ENCODE measurements around the gene SHISA3. TPM values are rescaled to one million over a fixed set of nuclear protein-coding genes. Genes with fewer than 3 reads are reported as not detected.

Gene SHISA3
- total and polyA plus RNA-seq, 2 donors (not counting 1 experiment from before 2014, with no cell fraction given): 0.23 to 0.33 TPM

DNA sequence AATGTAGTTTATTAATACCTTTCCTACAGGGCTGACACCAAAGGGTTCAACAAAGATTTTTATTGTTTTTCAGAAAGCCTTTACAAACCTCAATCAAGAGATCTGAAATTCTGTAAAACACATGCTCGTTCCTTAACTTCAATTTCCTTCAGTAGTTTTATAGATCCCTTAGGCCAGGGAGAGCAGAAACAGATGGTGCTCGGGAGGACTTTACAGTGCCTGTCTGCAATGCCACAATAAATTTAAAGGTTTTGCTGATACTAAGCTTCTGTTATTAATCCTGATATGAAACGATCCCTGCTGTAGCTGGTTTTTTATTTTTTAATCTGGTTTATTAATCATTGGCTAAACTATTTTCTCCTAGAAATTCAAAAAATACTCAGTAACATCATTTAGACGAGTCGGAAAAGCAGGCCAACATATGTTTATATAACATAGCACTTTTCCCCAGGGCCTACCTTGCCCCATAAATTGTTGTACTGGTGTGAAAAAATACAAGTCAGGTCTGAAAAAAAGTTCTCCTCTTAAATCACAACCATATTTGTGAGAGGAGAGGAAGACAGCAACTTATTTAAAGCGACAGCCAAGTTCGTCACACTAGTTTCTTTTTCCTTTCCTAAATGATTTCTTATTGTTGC, 39.8 kb downstream of the SHISA3 start:
- H3K27me3 ChIP-seq (ENCODE audit: control insufficient read depth, insufficient read depth, low read length): no peaks in the 10 kb centered on the region
- DNase-seq (ENCODE audit: low read depth in 2 of 2): no peak
- H3K4me1 ChIP-seq (ENCODE audit: control insufficient read depth, extremely low read depth, insufficient read depth, low read length): no peaks in the 10 kb centered on the region
- H3K4me2 ChIP-seq (ENCODE audit: extremely low read depth, insufficient read depth, low read length): no peak overlapping the region
- no peak overlapping the region for H3K9ac ChIP-seq (ENCODE audit: insufficient read depth, low read length)
- no peaks in the 10 kb centered on the region for H3K9me3 ChIP-seq (ENCODE audit: control insufficient read depth, insufficient read depth, low read depth, low read length)
- H3K27ac ChIP-seq (ENCODE audit: insufficient read depth, low read length): no peak overlapping the region
- no peaks in the 10 kb centered on the region for H4K20me1 ChIP-seq (ENCODE audit: control insufficient read depth, extremely low read depth, insufficient read depth, low read length)
- H3K36me3 ChIP-seq (ENCODE audit: control insufficient read depth, insufficient read depth, low read length): no peaks in the 10 kb centered on the region
- H2AFZ ChIP-seq (ENCODE audit: low read length): no peak overlapping the region
- H3K79me2 ChIP-seq (ENCODE audit: control insufficient read depth, insufficient read depth, low read length): no peaks in the 10 kb centered on the region
- TF ChIP-seq EZH2 (IDR thresholded peaks at IDR 0.05; ENCODE audit: low read length, missing control alignments): no peak
- TF ChIP-seq, protein P1, sequence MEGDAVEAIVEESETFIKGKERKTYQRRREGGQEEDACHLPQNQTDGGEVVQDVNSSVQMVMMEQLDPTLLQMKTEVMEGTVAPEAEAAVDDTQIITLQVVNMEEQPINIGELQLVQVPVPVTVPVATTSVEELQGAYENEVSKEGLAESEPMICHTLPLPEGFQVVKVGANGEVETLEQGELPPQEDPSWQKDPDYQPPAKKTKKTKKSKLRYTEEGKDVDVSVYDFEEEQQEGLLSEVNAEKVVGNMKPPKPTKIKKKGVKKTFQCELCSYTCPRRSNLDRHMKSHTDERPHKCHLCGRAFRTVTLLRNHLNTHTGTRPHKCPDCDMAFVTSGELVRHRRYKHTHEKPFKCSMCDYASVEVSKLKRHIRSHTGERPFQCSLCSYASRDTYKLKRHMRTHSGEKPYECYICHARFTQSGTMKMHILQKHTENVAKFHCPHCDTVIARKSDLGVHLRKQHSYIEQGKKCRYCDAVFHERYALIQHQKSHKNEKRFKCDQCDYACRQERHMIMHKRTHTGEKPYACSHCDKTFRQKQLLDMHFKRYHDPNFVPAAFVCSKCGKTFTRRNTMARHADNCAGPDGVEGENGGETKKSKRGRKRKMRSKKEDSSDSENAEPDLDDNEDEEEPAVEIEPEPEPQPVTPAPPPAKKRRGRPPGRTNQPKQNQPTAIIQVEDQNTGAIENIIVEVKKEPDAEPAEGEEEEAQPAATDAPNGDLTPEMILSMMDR (conservative IDR thresholded peaks at IDR 0.05 in 1 of 2, IDR thresholded peaks at IDR 0.05 in 1 of 2; ENCODE audit: low read depth in 1 of 2, low read length in 2 of 2): no peak
- H3K4me3 ChIP-seq (replicated peaks in 1 of 4; ENCODE audit: control extremely low read depth in 1 of 4, insufficient read depth in 1 of 4, low read depth in 3 of 4, low read length in 4 of 4): no peak overlapping the region

DNA sequence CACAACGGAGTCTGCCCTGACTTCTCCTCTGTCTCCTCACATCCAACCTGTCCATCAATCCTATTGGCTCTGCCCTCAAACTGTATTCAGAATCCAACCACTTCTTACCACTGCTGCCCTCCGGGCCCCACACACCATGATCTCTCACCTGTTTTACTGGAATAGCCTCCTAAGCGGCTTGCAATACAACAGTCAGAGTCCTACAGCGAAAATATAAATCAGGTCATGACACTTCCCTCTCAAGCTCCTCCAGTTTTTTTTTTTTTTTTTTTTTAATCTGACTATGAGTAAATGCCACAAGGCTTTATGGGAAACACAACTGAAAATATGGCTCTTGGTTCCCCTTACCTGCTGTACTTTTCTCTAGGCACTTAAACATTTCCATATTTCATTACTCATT, 42.8 kb downstream of the SHISA3 start:
- Histone ChIP-seq H3K9ac (ENCODE audit: insufficient read depth, low read length) (no peak overlapping the region), H4K20me1 (ENCODE audit: control insufficient read depth, extremely low read depth, insufficient read depth, low read length) (no peaks in the 10 kb centered on the region), H3K36me3 (ENCODE audit: control insufficient read depth, insufficient read depth, low read length) (no peaks in the 10 kb centered on the region), H3K4me3 (replicated peaks in 1 of 4; ENCODE audit: control extremely low read depth in 1 of 4, insufficient read depth in 1 of 4, low read depth in 3 of 4, low read length in 4 of 4) (no peak overlapping the region), H3K27me3 (ENCODE audit: control insufficient read depth, insufficient read depth, low read length) (no peaks in the 10 kb centered on the region), H3K4me1 (ENCODE audit: control insufficient read depth, extremely low read depth, insufficient read depth, low read length) (no peaks in the 10 kb centered on the region), H3K4me2 (ENCODE audit: extremely low read depth, insufficient read depth, low read length) (no peak overlapping the region), H3K79me2 (ENCODE audit: control insufficient read depth, insufficient read depth, low read length) (no peaks in the 10 kb centered on the region), H2AFZ (ENCODE audit: low read length) (no peak overlapping the region), H3K9me3 (ENCODE audit: control insufficient read depth, insufficient read depth, low read depth, low read length) (no peaks in the 10 kb centered on the region), H3K27ac (ENCODE audit: insufficient read depth, low read length) (no peak overlapping the region)
- DNase-seq (ENCODE audit: low read depth in 2 of 2): no peak
- TF ChIP-seq, protein P1 (conservative IDR thresholded peaks at IDR 0.05 in 1 of 2, IDR thresholded peaks at IDR 0.05 in 1 of 2; ENCODE audit: low read depth in 1 of 2, low read length in 2 of 2): no peak
- TF ChIP-seq EZH2 (IDR thresholded peaks at IDR 0.05; ENCODE audit: low read length, missing control alignments): no peak

DNA sequence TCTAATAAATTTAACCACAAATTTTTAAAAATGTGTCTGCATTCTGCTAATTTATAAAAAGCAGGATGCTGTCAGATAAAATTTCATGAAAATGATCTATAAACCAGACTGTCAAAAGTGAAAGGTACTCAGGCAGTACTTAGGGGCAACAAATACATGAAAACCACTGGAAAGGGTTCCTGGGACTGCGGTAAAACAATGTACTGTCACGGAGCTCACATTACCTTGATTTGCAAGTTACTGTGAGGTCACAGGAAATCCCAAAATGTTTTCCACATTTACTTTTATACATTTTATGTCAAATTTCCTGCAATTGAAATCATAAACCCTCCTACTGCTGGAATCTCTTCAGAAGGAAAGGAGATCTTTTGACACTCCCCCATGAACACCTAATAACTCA, 45.3 kb downstream of the SHISA3 start:
- no peak for DNase-seq (ENCODE audit: low read depth in 2 of 2)
- Histone ChIP-seq H3K9ac (ENCODE audit: insufficient read depth, low read length) (no peak overlapping the region), H3K4me1 (ENCODE audit: control insufficient read depth, extremely low read depth, insufficient read depth, low read length) (no peaks in the 10 kb centered on the region), H3K4me2 (ENCODE audit: extremely low read depth, insufficient read depth, low read length) (no peak overlapping the region), H3K4me3 (replicated peaks in 1 of 4; ENCODE audit: control extremely low read depth in 1 of 4, insufficient read depth in 1 of 4, low read depth in 3 of 4, low read length in 4 of 4) (no peak overlapping the region), H3K9me3 (ENCODE audit: control insufficient read depth, insufficient read depth, low read depth, low read length) (no peaks in the 10 kb centered on the region), H3K27ac (ENCODE audit: insufficient read depth, low read length) (no peak overlapping the region), H3K27me3 (ENCODE audit: control insufficient read depth, insufficient read depth, low read length) (no peaks in the 10 kb centered on the region), H2AFZ (ENCODE audit: low read length) (no peak overlapping the region), H3K79me2 (ENCODE audit: control insufficient read depth, insufficient read depth, low read length) (no peaks in the 10 kb centered on the region), H4K20me1 (ENCODE audit: control insufficient read depth, extremely low read depth, insufficient read depth, low read length) (no peaks in the 10 kb centered on the region), H3K36me3 (ENCODE audit: control insufficient read depth, insufficient read depth, low read length) (no peaks in the 10 kb centered on the region)
- no peak for TF ChIP-seq EZH2 (IDR thresholded peaks at IDR 0.05; ENCODE audit: low read length, missing control alignments)
- TF ChIP-seq, protein P1 (conservative IDR thresholded peaks at IDR 0.05 in 1 of 2, IDR thresholded peaks at IDR 0.05 in 1 of 2; ENCODE audit: low read depth in 1 of 2, low read length in 2 of 2): no peak
